ENCODE data around the gene CCDC90B. TPM values are rescaled to one million over a fixed set of nuclear protein-coding genes. Genes with fewer than 3 reads are reported as not detected.
"Not testable (repeated sequence)": the region's sequence is repeated elsewhere in the genome, so short reads cannot be mapped to it uniquely, and the experiment has no call there.

Gene CCDC90B
- total RNA-seq, 1 experiment from 2014 or later, result 74.3 TPM

GRCh38 chr11:83292709-83293456 lies 6.7 kb upstream of the CCDC90B start:
- DNase-seq (ENCODE audit: extremely low read depth, low read depth), result peak; percentile 52

DNA sequence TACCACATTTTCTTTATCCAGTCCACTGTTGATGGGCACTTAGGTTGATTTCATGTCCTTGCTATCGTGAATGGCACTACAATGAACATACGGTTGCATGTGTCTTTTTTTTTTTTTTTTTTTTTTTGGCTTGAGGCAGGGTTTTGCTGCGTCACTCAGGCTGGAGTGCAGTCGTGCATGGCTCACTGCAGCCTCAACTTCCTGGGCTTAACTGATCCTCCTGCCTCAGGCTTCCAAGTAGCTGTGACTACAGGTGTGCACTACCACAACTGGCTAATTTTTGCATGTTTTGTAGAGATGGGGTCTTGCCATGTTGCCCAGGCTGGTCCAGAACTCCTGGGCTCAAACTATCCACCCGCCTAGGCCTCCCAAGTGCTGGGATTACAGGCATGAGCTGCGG lies 1.5 kb upstream of the CCDC90B start:
- no peak for DNase-seq (ENCODE audit: extremely low read depth, low read depth)

GRCh38 chr11:83285151-83285770 lies 906 bp downstream of the CCDC90B start:
- no peak for DNase-seq (ENCODE audit: extremely low read depth, low read depth)

- no peak for DNase-seq (ENCODE audit: extremely low read depth, low read depth)
Observed at GRCh38 chr11:83284501-83285150, 1.5 kb downstream of the CCDC90B start.

DNA sequence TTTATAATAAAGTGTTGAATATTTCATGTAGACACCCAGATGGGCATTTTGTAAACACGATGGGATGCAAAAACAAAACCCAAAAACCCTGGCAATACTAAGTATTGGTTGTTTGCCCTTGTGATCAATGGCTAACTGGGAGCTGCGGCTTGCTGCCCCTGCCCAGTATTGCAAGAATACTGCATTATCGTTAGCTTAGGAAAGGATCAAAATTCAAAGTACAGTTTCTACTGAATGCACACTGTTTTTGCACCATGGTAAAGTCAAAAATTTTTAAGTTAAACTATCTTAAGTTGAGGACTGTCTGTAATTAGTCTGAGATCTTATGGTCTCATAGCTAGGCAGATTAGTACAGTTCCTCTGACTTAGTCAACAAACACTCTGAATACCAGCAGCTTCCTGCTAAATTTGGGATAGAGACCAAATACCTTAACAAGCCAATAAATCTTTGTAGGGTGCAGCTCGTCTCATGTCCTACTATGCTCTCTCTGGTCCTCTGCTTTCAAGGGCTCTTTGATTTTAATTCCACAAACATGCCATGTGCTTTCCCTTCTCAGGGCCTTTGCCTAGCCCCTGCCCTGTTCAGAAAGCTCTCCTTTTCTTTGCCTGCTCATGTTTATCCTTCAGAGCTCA lies 4.0 kb downstream of the CCDC90B start:
- DNase-seq (ENCODE audit: extremely low read depth, low read depth), result no peak

- no peak for DNase-seq (ENCODE audit: extremely low read depth, low read depth)
Observed at GRCh38 chr11:83280256-83280655, 5.9 kb downstream of the CCDC90B start.

DNA sequence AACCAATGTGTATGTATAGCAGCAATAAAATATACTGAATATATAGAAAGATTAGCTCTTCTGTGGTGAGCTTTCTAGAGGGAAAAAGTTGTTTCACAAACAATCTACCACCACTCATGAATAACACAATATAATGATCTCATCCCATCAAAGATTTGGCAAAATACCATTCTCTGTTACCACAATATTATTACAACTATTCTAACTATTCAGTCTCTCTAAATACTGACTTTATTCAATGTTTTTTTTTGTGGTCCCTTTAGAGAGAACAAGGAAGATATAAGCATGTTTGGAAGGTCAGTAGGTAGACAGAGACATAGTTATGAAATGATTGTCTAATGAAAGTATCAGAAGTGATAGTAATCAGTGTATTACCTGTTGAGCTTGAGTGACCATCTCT lies 7.8 kb downstream of the CCDC90B start:
- DNase-seq (ENCODE audit: extremely low read depth, low read depth), result no peak

DNA sequence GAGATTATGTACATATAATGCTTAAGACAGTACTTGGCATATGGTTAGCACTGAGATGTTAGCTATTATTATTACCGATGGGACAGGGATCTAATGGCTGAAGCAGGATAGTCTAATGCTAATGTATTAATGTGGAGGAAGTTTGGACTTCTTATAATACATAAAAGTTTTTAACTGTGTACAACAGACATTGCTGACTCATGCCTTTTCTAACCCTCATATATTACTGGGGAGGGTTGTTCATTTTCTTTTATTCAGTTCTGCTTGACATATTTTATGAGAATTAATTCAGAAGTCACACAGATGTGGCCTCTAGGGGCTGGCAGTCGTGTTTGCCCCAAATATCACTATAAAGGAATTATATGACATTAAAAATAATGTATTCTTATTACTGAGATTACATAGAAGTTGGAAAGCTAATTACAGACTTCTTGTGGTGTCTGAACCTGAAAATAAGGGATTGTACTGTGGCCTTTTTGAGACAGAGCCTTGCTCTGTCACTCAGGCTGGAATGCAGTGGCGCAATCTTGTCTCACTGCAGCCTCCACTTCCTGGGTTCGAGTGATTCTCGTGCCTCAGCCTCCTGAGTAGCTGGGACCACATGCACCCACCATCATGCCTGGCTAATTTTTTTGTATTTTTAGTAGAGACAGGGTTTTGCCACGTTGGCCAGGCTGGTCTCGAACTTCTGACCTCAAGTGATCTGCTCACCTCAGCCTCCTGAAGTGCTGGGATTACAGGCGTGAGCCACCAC lies 10.1 kb downstream of the CCDC90B start:
- DNase-seq (ENCODE audit: extremely low read depth, low read depth), result no peak

DNA sequence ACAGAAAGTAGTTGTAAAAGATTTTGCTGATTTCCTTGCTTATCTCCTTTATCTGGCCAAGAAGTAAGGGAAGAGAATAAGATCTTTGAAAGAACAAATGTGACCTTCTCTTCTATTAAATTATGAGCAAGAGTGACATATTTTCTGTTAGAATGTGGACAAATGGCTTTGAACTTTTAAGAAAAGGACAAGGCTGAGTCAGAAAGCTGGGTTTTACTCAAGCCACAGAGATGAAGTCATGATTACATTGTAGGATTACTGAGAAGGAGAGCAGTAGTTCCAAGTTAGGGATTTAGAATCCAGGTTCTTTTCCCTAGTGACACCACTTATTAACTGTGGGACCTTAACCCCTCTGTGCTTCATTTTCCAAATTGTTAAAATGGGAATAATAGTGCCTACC lies 13.5 kb downstream of the CCDC90B start:
- no peak for DNase-seq (ENCODE audit: extremely low read depth, low read depth)

DNA sequence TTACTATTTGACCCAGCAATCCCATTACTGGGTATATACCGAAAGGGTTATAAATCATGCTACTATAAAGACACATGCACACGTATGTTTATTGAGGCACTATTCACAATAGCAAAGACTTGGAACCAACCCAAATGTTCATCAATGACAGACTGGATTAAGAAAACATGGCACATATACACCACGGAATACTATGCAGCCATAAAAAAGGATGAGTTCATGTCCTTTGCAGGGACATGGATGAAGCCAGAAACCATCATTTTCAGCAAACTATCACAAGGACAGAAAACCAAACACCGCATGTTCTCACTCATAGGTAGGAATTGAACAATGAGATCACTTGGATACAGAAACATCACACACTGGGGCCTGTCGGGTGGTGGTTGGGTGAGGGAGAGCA lies 14.4 kb downstream of the CCDC90B start:
- not testable (repeated sequence) for DNase-seq (ENCODE audit: extremely low read depth, low read depth)

- not testable (repeated sequence) for DNase-seq (ENCODE audit: extremely low read depth, low read depth)
Observed at GRCh38 chr11:83269080-83269479, 17.1 kb downstream of the CCDC90B start.

DNA sequence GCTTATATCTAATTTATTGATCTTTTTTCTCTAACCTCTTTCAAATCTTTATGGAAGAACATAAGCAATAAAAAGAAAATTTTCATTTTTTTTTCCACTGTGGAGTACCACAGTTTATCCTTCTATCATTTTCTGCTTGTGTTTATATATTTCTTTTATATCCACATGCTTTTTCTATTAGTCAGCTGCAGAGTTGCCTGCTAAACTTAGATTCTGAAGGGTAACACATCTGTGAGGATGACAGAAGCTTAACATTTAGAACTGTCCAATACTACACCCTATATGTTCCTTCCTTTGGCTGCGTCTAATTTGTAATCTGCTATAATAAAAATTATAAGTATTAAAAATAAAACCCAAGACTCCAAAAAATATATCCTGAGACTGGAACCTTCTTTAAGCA lies 20.8 kb downstream of the CCDC90B start:
- DNase-seq (ENCODE audit: extremely low read depth, low read depth), result no peak

- DNase-seq (ENCODE audit: extremely low read depth, low read depth), result no peak
Observed at GRCh38 chr11:83259559-83259958, 26.6 kb downstream of the CCDC90B start.

- no peak for DNase-seq (ENCODE audit: extremely low read depth, low read depth)
Observed at GRCh38 chr11:83257761-83258168, 28.4 kb downstream of the CCDC90B start.

- no peak for DNase-seq (ENCODE audit: extremely low read depth, low read depth)
Observed at GRCh38 chr11:83256602-83257340, 29.4 kb downstream of the CCDC90B start.

DNA sequence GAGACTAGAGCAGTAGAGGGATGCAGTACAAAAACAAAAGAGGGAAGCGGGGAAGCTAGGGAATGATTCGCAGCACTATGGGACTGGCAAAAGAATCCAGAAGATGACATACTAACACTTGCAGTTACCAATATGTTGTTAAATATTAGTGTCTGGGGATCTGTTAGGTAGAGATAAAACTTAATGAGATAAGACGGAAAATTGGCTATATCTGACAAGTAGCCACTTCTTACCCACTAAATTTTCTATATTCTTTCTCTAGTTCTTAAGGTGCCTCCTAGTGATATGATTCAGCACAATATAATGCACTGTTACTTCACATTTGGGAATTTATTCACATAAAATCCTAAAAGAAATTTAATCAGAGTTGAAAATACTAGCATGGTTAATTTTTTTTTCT lies 30.8 kb downstream of the CCDC90B start:
- no peak for DNase-seq (ENCODE audit: extremely low read depth, low read depth)

- no peak for DNase-seq (ENCODE audit: extremely low read depth, low read depth)
Observed at GRCh38 chr11:83252941-83253340, 33.2 kb downstream of the CCDC90B start.

DNA sequence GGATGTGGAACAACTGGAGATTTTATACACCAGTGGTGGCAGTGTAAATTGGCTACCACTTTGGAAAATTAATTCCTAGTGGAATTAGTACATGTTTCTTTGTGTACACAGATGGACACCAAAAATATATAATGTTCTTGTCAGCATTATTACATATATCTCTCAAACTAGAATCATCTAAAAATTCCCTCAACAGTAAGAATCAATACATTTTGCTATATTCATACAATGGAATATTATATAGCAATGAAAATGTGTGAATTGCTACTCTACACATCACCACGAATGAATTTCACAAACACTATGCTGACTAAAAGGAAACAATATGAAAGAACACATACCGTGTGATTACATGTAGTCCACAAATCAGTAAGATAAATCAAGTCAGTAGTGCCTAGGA lies 33.9 kb downstream of the CCDC90B start:
- no peak for DNase-seq (ENCODE audit: extremely low read depth, low read depth)

DNA sequence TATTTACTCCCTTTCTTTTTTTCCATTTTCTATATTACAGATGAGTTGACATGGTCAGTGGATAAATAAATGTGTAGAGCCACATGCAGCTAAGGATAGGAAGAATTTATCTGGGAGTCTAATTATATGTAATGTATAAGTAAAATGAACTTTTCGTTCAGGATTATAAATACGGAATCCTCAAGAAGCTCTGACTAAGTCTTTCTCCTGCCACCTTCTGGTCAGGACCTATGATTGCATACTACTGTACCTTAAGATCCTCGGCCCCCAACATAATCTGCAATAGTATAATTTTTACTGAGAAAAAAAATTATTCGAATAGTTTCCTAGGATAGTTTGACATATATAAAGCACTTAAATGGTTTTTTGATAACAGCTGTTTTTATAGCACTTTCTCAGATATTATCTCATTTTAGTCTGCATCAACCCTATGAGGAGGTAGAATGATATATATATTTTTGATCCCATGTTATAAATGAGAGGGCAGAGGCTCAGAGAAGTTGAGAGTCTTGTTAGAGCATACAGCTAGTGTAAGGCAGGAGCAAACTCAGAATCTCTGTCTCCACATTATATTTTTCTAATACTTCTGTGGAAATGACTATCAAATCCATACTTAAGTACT lies 36.1 kb downstream of the CCDC90B start:
- DNase-seq (ENCODE audit: extremely low read depth, low read depth), result peak; percentile 24

- no peak for DNase-seq (ENCODE audit: extremely low read depth, low read depth)
Observed at GRCh38 chr11:83249445-83249844, 36.7 kb downstream of the CCDC90B start.

Data from NCI-H460 (cell line).